Activated T-cell treated with anti-CD3 and anti-CD28 coated beads, Interleukin-2, amount 50 U/mL, for 24 hours (primary cell): ENCODE measurements around the gene PCDH12.

ENCODE experiments used
- DNase-seq: peaks from one replicate; pipeline ENCODE4 v3.0.0-alpha.2; 2020
- H3K27ac Mint-ChIP-seq: 2 replicates; pipeline ENCODE4 v1.8.0; 2020; ENCODE audit warnings: mild to moderate bottlenecking, mixed read lengths
- H3K27me3 Mint-ChIP-seq: 2 replicates; pipeline ENCODE4 v1.8.0; 2020; ENCODE audit warnings: mixed read lengths
- H3K36me3 Mint-ChIP-seq: 2 replicates; pipeline ENCODE4 v1.8.0; 2020; ENCODE audit warnings: low read depth, mixed read lengths
- H3K4me1 Mint-ChIP-seq: 2 replicates; pipeline ENCODE4 v1.8.0; 2020; ENCODE audit warnings: low read depth, mixed read lengths
- H3K4me3 Mint-ChIP-seq: 2 replicates; pipeline ENCODE4 v1.8.0; 2020; ENCODE audit warnings: mild to moderate bottlenecking, moderate library complexity, mixed read lengths
- H3K9me3 Mint-ChIP-seq: 2 replicates; pipeline ENCODE4 v1.8.0; 2020; ENCODE audit warnings: mixed read lengths

The PCDH12 gene

DNA sequence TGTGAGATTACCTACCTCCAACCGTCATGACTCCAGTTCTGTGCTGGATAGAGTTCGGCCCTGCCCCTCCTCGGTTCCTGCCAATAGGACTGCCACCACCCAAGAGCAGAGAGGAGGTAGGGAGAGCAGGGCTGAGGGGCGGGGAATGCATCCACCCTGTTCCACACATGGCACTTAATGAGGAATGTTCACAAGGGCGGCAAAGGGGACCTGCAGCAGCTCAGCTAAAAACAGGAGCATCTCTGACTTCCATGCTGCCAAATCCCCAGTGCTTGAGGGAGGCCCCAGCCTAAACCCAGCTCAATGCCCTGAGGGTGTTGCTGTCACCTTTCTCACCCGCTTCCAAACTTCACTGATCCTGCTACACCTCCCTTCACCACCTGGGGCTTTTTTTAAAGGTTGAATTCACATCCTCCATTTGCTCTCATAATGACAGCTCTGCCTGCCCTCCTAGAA, 42.1 kb downstream of the PCDH12 start:
- no peak for DNase-seq
- no peak overlapping the region for H3K27ac Mint-ChIP-seq
- peaks cover 12% of the 10 kb centered on the region for H3K4me1 Mint-ChIP-seq
- H3K36me3 Mint-ChIP-seq, result no peaks in the 10 kb centered on the region
- H3K27me3 Mint-ChIP-seq, result peaks cover 45% of the 10 kb centered on the region
- no peaks in the 10 kb centered on the region for H3K9me3 Mint-ChIP-seq
- H3K4me3 Mint-ChIP-seq, result no peak overlapping the region

DNA sequence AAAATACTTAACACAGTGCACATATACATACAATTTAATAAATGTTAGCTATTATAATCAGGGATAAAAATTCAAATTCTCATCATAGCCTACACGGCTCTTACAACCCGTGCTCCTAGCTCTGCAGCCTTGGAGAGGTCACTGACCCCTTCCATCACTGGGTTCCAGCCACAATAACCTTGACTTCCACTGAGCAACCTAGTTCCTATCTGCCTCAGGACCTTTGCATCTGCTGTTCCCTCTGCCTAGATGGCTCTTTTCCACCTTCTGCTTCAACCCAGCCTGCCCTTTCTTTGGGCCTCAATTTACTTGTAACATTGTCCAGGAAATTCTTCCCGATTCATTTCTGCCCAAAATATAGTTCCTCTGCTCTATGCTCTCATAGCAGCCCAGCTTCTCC, 43.2 kb downstream of the PCDH12 start:
- Mint-ChIP-seq H3K27ac (no peak overlapping the region), H3K36me3 (no peaks in the 10 kb centered on the region)

DNA sequence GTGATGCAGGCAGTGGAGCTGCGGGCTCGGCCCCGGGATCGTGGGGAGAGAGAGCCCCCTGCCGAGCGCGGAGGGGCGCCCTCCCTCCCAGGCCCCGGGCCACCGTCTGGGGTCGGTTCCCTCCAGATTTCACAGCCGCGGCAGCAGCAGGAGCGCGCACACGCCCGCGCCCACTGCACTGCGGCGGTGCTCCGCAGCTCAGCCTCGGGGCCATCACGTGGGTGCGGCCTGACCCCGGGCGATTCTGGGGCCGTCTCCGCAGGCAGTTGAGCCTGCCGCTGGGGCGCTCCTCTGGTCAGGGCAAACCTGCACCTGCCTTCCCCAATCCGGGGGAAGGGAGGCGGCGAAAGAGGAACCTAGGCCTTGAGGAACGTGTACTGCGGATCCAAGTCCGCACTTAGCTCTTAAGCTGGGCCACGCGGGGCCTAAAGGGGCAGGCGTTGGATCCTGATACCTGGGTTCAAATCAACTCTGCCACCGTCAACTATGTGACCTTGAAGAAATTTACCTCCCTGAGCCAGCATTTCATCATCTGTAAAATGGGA, 43.7 kb downstream of the PCDH12 start:
- Mint-ChIP-seq H3K36me3 (no peaks in the 10 kb centered on the region), H3K9me3 (no peaks in the 10 kb centered on the region), H3K27ac (no peak overlapping the region), H3K4me1 (peaks cover 12% of the 10 kb centered on the region), H3K27me3 (peaks cover 45% of the 10 kb centered on the region), H3K4me3 (peak overlapping the region; percentile 13)
- peak; percentile 49 for DNase-seq

More for the DNA sequence above, 43.2 kb downstream of the PCDH12 start:
- no peak for DNase-seq
- Mint-ChIP-seq H3K27me3 (peaks cover 45% of the 10 kb centered on the region), H3K4me1 (peaks cover 12% of the 10 kb centered on the region), H3K4me3 (peak overlapping the region; percentile 13), H3K9me3 (no peaks in the 10 kb centered on the region)

DNA sequence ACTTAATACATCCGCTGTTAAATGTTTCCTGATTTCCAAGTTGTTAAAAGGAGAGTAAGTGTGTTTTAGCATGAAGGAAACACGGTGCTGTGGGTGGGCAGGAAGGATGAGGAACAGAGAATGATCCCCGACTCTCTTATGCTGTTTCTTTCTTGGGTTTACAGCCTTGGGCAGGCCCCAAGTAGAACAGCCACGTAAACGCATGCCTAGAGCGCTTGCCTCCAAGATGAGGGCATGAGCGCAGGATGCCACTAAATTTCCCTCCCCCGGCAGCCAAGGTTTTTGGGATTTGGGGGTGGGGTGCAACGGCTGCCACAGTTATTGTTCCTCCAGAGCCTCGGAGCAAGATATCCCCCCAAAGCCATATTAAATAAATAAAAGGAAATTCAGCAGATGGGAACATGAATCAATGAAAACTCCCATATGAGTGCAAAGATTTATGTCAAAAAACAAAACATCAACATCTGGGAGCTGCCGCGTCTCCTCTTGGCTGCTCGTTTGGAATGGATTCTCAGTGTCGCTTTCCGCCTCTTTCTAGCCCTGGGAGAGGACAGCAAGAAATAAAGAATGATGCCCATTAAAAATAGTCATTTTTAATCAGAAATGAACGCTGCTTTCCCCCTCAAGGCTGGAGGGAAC, 44.3 kb downstream of the PCDH12 start:
- H3K36me3 Mint-ChIP-seq, result no peaks in the 10 kb centered on the region
- no peak overlapping the region for H3K4me3 Mint-ChIP-seq
- no peak for DNase-seq
- H3K9me3 Mint-ChIP-seq, result no peaks in the 10 kb centered on the region
- peaks cover 13% of the 10 kb centered on the region for H3K4me1 Mint-ChIP-seq
- no peak overlapping the region for H3K27ac Mint-ChIP-seq
- H3K27me3 Mint-ChIP-seq, result peaks cover 45% of the 10 kb centered on the region

DNA sequence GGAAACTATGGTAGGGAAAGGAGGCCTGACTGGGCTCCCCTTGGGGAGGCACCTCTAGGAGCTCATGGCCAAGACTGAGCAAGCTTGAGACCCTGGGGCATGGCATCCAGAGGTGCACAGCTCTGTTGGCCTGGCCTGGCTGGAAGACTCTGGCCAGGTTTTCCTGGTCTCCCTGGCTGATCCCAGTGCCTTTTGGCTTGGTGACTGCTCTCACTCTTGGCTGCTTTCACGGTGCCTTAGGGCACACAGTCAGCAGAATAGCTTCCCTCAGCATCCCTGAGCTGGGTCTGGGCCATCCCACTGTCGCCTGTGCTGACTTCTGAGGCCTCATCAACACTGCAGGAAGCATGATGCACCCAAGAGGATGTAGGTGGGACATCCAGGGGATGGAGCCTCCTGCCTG, 47.7 kb downstream of the PCDH12 start:
- H3K36me3 Mint-ChIP-seq, result no peaks in the 10 kb centered on the region
- peaks cover 14% of the 10 kb centered on the region for H3K4me1 Mint-ChIP-seq
- DNase-seq, result no peak
- peaks cover 30% of the 10 kb centered on the region for H3K27me3 Mint-ChIP-seq
- no peak overlapping the region for H3K27ac Mint-ChIP-seq
- no peak overlapping the region for H3K4me3 Mint-ChIP-seq
- H3K9me3 Mint-ChIP-seq, result no peaks in the 10 kb centered on the region

DNA sequence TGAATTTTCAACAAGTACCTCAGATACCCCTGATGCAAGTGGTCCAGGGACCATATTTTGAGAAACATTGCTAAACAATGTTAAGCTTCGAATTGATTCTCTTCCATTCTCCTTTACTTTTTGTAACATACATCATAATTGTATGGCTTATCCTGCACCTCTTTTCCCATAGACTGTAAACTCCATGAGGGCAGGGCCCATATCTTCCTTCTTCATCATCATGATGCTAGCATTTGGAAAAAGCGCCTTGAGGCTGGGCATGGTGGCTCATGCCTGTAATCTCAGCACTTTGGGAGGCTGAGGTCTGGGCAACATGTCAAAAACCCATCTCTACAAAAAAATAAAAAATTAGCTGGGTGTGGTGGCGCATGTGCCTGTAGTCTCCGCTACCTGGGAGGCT, 48.8 kb downstream of the PCDH12 start:
- H3K4me1 Mint-ChIP-seq, result peaks cover 10% of the 10 kb centered on the region
- no peak overlapping the region for H3K4me3 Mint-ChIP-seq
- no peaks in the 10 kb centered on the region for H3K36me3 Mint-ChIP-seq
- DNase-seq, result no peak
- H3K27ac Mint-ChIP-seq, result no peak overlapping the region
- no peaks in the 10 kb centered on the region for H3K9me3 Mint-ChIP-seq
- peaks cover 20% of the 10 kb centered on the region for H3K27me3 Mint-ChIP-seq

DNA sequence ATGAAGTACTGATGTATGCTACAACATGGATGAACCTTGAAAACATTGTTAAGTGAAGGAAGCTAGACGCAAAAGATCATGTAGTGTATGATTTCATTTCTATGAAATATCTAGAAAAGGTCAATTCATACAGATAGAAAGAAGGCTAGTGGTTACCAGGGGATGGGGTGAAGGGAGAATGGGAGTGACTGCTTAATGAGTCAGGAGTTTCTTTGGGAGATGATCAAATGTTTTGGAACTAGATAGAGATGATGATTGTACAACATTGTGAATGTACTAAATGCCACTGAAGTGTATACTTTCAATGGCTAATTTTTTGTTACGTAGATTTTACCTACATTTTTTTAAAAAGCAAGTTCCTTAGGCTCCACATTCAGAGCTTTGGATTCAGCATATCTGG, 49.2 kb downstream of the PCDH12 start:
- Mint-ChIP-seq H3K27me3 (peaks cover 18% of the 10 kb centered on the region), H3K27ac (no peak overlapping the region), H3K36me3 (no peaks in the 10 kb centered on the region), H3K4me1 (peaks cover 8% of the 10 kb centered on the region), H3K9me3 (no peaks in the 10 kb centered on the region), H3K4me3 (no peak overlapping the region)
- no peak for DNase-seq

DNA sequence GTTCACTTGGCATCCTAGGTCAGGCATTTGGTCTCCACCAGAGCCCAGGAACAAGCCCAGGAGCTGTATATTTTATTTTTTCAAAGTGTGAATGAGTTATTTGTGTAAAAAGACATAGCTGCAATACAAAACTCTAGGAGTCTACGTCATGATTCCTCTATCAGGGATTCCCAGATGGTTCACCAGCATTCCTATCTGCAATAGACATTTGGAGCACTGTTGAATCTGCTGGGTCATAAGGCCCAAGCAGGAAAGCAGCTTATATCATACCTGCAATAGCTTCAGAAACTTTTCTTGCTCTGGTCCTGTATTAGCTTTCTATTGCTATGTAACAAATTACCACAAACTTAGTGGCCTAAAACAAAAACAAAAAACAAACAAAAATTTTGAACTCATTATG, 51.0 kb downstream of the PCDH12 start:
- Mint-ChIP-seq H3K4me1 (peaks cover 2% of the 10 kb centered on the region), H3K9me3 (no peaks in the 10 kb centered on the region), H3K36me3 (no peaks in the 10 kb centered on the region), H3K27ac (no peak overlapping the region), H3K4me3 (no peak overlapping the region), H3K27me3 (peaks cover 3% of the 10 kb centered on the region)
- no peak for DNase-seq

DNA sequence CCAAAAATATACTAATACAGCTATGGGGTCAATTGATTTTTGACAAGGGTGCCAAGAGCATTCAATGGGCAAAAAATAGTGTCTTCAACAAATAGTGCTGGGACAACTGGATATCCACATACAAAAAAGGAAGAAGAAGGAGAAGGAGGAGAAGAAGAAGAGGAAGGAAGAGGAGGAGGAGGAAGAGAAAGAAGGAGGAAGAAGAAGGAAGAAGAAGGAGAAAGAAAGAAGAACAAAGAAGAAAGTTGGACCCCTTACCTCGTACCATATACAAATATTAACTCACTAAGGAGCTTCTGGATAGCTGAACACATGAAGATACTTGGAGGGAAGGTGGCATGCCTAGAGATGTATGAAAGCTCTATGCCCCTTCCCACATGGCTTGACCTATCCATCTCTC, 51.5 kb downstream of the PCDH12 start:
- no peak for DNase-seq
- Mint-ChIP-seq H3K4me1 (peaks cover 2% of the 10 kb centered on the region), H3K27ac (no peak overlapping the region), H3K36me3 (no peaks in the 10 kb centered on the region), H3K27me3 (peaks cover 5% of the 10 kb centered on the region), H3K4me3 (no peak overlapping the region), H3K9me3 (no peaks in the 10 kb centered on the region)

DNA sequence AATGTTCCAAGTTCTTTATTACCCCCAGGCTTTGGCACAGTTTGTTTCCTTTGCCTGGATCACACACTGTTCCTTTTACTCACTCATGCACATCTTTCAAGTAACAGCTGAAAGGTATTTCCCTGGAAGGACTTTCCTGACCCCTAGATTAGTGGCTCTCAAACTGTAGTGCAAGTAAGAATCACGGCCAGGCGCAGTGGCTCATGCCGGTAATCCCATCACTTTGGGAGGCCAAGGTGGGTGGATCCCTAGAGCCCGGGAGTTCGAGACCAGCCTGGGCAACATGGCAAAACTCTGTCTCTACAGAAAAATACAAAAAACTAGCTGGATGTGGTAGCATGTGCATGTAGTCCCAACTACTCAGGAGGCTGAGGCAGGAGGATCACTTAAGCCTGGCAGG, 53.5 kb downstream of the PCDH12 start:
- no peaks in the 10 kb centered on the region for H3K9me3 Mint-ChIP-seq
- H3K4me1 Mint-ChIP-seq, result peaks cover 2% of the 10 kb centered on the region
- no peak overlapping the region for H3K4me3 Mint-ChIP-seq
- no peak overlapping the region for H3K27ac Mint-ChIP-seq
- DNase-seq, result no peak
- peaks cover 5% of the 10 kb centered on the region for H3K27me3 Mint-ChIP-seq
- H3K36me3 Mint-ChIP-seq, result no peaks in the 10 kb centered on the region

DNA sequence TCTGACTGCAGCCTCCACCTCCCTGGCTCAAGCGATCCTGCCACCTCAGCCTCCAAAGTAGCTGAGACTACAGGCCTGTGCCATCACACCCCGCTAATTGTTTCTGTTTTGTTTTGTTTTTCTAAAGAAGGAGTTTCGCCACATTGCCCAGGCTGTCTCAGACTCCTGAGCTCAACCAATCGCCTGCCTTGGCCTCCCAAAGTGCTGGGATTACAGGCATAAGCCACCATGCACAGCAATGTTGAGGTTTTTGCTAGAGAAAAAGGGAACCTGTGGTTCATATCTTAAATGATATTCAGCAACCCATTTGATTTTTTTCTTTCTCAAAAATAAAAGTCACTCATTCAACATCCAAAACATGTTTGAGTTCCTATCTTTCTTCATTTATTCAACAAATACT, 54.7 kb downstream of the PCDH12 start:
- Mint-ChIP-seq H3K36me3 (no peaks in the 10 kb centered on the region), H3K27ac (no peak overlapping the region), H3K27me3 (peaks cover 5% of the 10 kb centered on the region), H3K4me3 (no peak overlapping the region), H3K9me3 (no peaks in the 10 kb centered on the region), H3K4me1 (no peaks in the 10 kb centered on the region)
- no peak for DNase-seq

DNA sequence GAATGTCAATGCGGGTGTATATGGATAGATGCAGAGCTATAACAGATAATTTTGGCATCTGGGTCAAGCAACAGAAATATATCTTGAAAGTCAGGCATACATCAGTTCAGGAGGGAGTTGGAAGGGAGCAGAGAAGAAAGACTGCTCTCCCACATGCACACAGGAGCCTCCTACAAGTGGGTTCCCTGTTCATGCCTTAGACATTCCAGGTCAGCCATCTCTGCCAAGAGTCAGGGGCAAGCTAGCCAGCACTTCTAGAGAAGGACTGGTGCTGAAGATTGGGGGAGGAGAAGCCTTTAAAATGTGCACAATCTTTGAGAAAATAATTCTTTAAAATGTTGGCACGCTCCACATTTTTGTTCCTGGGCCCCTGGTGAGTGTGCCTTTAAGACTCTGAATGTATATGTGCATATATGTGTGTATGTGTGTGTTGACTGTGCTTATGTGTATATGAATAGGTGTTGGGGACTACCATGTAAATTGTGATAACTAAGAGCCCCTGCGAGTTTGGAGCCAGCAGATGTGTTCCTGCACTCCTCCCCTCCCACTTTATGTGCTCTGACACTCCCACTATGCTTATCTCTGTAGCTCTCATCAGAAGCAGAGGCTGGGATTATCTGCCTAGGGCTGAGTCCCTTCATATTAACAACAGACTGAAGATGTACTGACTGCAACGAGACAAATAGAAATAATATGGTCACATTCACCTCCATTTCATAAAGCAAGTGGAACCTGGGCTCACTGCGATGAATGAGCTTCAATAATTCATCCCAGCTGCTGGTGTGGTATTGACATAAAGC, 55.8 kb downstream of the PCDH12 start:
- Mint-ChIP-seq H3K9me3 (no peaks in the 10 kb centered on the region), H3K4me3 (no peak overlapping the region), H3K27ac (no peak overlapping the region), H3K27me3 (peaks cover 5% of the 10 kb centered on the region), H3K4me1 (no peaks in the 10 kb centered on the region), H3K36me3 (no peaks in the 10 kb centered on the region)
- DNase-seq, result no peak

DNA sequence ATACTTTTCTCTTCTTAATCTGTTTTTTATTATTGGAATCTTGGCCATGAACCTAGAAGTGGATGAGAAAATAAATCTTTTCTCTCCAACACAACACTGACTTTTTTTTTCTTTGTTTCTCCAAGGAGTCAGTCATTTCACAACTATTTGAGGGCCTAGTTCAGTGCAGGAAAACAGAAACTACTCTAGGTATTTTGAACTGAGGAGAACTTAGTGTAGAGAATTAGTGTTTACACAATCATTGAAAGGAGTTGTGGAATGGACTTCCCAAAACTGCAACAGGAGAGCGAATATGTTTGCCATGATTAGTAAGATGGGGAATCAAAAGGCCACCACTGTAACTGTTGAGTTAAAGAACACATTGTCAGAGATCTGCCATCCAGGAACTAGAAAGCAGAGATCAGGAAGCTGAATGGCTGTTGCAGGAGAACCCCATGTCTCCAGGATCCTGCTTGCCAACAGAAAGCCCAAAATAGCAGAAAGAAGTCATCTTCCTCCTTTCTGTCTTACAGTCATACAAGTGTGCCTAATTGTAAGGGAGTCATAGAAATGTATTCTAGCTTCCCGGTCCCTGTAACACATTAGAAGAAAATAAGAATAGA, 59.5 kb downstream of the PCDH12 start:
- no peak overlapping the region for H3K27ac Mint-ChIP-seq
- peaks cover 5% of the 10 kb centered on the region for H3K27me3 Mint-ChIP-seq
- DNase-seq, result no peak
- H3K36me3 Mint-ChIP-seq, result no peaks in the 10 kb centered on the region
- H3K4me1 Mint-ChIP-seq, result no peaks in the 10 kb centered on the region
- no peaks in the 10 kb centered on the region for H3K9me3 Mint-ChIP-seq
- H3K4me3 Mint-ChIP-seq, result no peak overlapping the region

DNA sequence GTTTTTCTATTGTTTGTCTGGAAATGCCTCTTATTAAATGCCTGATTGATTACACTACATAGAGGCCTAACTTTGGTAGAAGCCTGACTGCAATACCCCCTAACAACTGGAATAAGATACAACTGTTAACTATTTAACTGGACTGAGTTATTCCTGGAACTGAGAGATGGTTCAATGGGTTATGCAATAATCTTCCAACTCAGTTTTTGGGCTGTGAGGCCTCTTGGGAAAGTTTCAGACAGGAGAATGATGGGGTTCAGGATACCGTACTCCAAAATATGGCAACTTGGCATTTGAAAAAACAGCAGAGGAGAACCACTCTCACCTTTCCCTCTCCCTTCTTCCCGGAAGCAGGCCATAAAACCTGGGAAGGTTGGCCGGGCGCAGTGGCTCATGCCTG, 60.6 kb downstream of the PCDH12 start:
- DNase-seq, result no peak
- H3K27me3 Mint-ChIP-seq, result peaks cover 5% of the 10 kb centered on the region

More for the DNA sequence above, 60.6 kb downstream of the PCDH12 start:
- Mint-ChIP-seq H3K36me3 (no peaks in the 10 kb centered on the region), H3K9me3 (no peaks in the 10 kb centered on the region), H3K27ac (no peak overlapping the region), H3K4me1 (no peaks in the 10 kb centered on the region), H3K4me3 (no peak overlapping the region)
